Smooth muscle cell (in vitro differentiated cells): ENCODE data around the gene CACNA2D3. TPM values are rescaled to one million over a fixed set of nuclear protein-coding genes. Genes with fewer than 3 reads are reported as not detected.

Source experiments
- DNase-seq: peaks from one replicate; lab custom pipeline; 2025; ENCODE audit not compliant: unreplicated experiment; lab: John Stamatoyannopoulos, UW
- H2AFZ ChIP-seq: fragments of 200-600 bp; sonication (generic); 2 replicates; pipeline ENCODE4 v1.6.0; 2016; ENCODE audit warnings: antibody characterized with exemption, low read depth, mild to moderate bottlenecking
- H3F3A ChIP-seq: fragments of 200-600 bp; sonication (generic); 2 replicates; pipeline ENCODE4 v1.6.0; 2017; ENCODE audit warnings: antibody characterized with exemption, low read depth
- H3K27ac ChIP-seq: fragments of 200-600 bp; sonication (generic); 2 replicates; pipeline ENCODE4 v1.5.1; 2016; ENCODE audit warnings: low read depth, mild to moderate bottlenecking
- H3K27me3 ChIP-seq: fragments of 200-600 bp; sonication (generic); 2 replicates; pipeline ENCODE4 v1.6.1; 2016; ENCODE audit warnings: low read depth, mild to moderate bottlenecking
- H3K36me3 ChIP-seq: fragments of 200-600 bp; sonication (generic); 2 replicates; pipeline ENCODE4 v1.5.1; 2016; ENCODE audit warnings: low read depth
- H3K4me1 ChIP-seq: fragments of 200-600 bp; sonication (generic); 2 replicates; pipeline ENCODE4 v1.5.1; 2016; ENCODE audit warnings: low read depth
- H3K4me2 ChIP-seq: fragments of 200-600 bp; sonication (generic); 2 replicates; pipeline ENCODE4 v1.6.0; 2016; ENCODE audit warnings: mild to moderate bottlenecking
- H3K4me3 ChIP-seq: fragments of 200-600 bp; sonication (generic); 2 replicates; pipeline ENCODE4 v1.5.1; 2016; ENCODE audit warnings: mild to moderate bottlenecking
- H3K79me2 ChIP-seq: fragments of 200-600 bp; sonication (generic); 2 replicates; pipeline ENCODE4 v1.6.0; 2016; ENCODE audit warnings: low read depth, mild to moderate bottlenecking
- H3K9ac ChIP-seq: fragments of 200-600 bp; sonication (generic); 2 replicates; pipeline ENCODE4 v1.6.0; 2016; ENCODE audit warnings: low read depth
- H3K9me3 ChIP-seq: fragments of 200-600 bp; sonication (generic); replicated peaks from 2 replicates; pipeline ENCODE4 v1.5.1; 2016; ENCODE audit warnings: low read depth
- H4K20me1 ChIP-seq: fragments of 200-600 bp; sonication (generic); 2 replicates; pipeline ENCODE4 v1.6.0; 2016; ENCODE audit warnings: low read depth
- WGBS: methylation state at CpG from one replicate; pipeline ENCODE4 v1.1.7; 2016; ENCODE audit warnings: low lambda C conversion rate; 5-methylcytosine and 5-hydroxymethylcytosine counted together
- polyA plus RNA-seq: library from polyadenylated mRNA; unstranded; fragments of >200 nt; fragmentation: Nextera tagmentation; extraction: Ambion mirVana; gene quantifications from 2 replicates; pipeline ENCODE4 v1.2.1, GENCODE V29; 2016
- total RNA-seq: library from RNA; depleted of rRNA; stranded (reverse); fragments of >200 nt; gene quantifications from 2 replicates; pipeline ENCODE4 v1.2.3, GENCODE V29; 2014
- TF ChIP-seq, protein P1 (sequence below): fragments of 200-600 bp; sonication (generic); IDR thresholded peaks from 2 replicates; pipeline ENCODE4 v1.5.1; 2017; ENCODE audit warnings: borderline replicate concordance, mild to moderate bottlenecking, antibody characterized with exemption; ENCODE audit not compliant: insufficient read depth, poor library complexity, severe bottlenecking

CACNA2D3 gene
- total and polyA plus RNA-seq, 2 experiments from 2014 or later = 0.15 to 0.90 TPM

DNA sequence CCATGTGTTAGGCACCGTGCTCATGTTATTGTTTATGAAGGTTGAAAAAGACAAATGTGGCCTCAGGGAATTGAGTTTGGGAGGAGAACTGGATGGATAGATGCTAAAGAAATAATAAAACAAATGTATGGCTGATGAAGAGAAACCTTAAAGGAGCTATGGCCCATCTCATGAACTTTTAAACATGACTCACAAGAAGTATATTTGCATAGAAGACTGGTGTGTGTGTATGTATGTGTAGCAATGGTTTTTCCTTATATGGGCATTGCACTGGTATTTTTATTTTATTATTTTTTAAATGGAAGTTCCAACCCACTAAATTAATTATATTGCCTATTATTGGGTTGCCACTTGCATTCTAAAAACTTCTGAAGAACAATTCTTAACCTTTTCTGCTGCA is 31.1 kb downstream of the CACNA2D3 start:
- H3K9ac ChIP-seq = no peak overlapping the region
- H3K27ac ChIP-seq = no peak overlapping the region
- H4K20me1 ChIP-seq = no peaks in the 10 kb centered on the region
- no peaks in the 10 kb centered on the region for H3F3A ChIP-seq
- DNase-seq = no peak
- no peak overlapping the region for H3K4me2 ChIP-seq
- WGBS = 94% methylated on average over 1 of the region's 1 CpG
- no peaks in the 10 kb centered on the region for H3K79me2 ChIP-seq
- no peaks in the 10 kb centered on the region for H3K4me1 ChIP-seq
- no peak overlapping the region for H2AFZ ChIP-seq
- TF ChIP-seq, protein P1, sequence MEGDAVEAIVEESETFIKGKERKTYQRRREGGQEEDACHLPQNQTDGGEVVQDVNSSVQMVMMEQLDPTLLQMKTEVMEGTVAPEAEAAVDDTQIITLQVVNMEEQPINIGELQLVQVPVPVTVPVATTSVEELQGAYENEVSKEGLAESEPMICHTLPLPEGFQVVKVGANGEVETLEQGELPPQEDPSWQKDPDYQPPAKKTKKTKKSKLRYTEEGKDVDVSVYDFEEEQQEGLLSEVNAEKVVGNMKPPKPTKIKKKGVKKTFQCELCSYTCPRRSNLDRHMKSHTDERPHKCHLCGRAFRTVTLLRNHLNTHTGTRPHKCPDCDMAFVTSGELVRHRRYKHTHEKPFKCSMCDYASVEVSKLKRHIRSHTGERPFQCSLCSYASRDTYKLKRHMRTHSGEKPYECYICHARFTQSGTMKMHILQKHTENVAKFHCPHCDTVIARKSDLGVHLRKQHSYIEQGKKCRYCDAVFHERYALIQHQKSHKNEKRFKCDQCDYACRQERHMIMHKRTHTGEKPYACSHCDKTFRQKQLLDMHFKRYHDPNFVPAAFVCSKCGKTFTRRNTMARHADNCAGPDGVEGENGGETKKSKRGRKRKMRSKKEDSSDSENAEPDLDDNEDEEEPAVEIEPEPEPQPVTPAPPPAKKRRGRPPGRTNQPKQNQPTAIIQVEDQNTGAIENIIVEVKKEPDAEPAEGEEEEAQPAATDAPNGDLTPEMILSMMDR = no peak
- no peaks in the 10 kb centered on the region for H3K27me3 ChIP-seq
- H3K36me3 ChIP-seq = no peaks in the 10 kb centered on the region
- H3K9me3 ChIP-seq = no peaks in the 10 kb centered on the region
- no peak overlapping the region for H3K4me3 ChIP-seq

DNA sequence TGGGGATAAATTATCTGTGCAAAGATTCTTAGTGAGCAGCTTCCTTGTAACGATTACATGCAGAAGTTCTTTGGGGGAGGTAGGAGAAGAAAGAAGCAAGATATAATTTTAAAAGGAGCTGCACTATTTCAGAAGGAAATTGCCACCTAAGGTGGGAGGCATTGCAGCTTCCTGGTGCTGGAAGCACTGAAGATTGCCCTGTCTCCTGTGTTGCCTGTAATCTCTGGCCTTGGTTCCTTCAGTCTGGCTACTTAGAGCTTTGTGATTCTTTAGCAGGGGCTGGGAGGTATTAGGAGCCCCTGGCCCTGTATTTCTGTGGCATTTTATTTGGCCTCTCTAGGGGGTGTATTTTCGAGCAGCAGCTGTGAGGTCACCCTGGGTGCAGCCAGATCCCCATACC is 35.5 kb downstream of the CACNA2D3 start:
- no peak for DNase-seq
- no peak overlapping the region for H3K9ac ChIP-seq

DNA sequence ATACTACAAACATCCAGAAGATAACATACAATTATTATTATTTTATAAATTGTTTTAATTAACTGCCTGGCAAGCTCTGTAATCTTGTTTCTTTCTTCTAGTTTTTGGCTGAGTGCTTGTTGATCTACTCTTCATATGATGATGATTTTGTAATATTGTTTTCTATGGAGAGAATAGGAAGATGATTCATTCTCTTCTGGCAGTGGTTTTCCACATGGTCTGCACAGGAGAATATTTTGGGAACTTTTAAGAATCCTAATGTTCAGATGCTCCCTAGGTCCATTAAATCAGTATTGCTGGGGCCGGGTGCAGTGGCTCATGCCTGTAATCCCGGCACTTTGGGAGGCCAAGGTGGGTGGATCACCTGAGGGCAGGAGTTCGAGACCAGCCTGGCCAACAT is 37.6 kb downstream of the CACNA2D3 start:
- Histone ChIP-seq H4K20me1 (no peaks in the 10 kb centered on the region), H3K9ac (no peak overlapping the region), H3K27ac (no peak overlapping the region), H3K4me1 (no peaks in the 10 kb centered on the region), H3K27me3 (peaks cover 11% of the 10 kb centered on the region), H3K4me2 (no peak overlapping the region), H3K36me3 (no peaks in the 10 kb centered on the region), H3F3A (no peaks in the 10 kb centered on the region), H3K4me3 (no peak overlapping the region), H3K79me2 (no peaks in the 10 kb centered on the region), H2AFZ (no peak overlapping the region), H3K9me3 (no peaks in the 10 kb centered on the region)
- TF ChIP-seq, protein P1 = no peak
- DNase-seq = no peak
- 51% methylated on average over 3 of the region's 3 CpGs for WGBS

More for the DNA sequence above, 35.5 kb downstream of the CACNA2D3 start:
- Histone ChIP-seq H4K20me1 (no peaks in the 10 kb centered on the region), H3K79me2 (no peaks in the 10 kb centered on the region), H3K9me3 (no peaks in the 10 kb centered on the region), H2AFZ (no peak overlapping the region), H3K36me3 (no peaks in the 10 kb centered on the region), H3K4me3 (no peak overlapping the region), H3K4me1 (no peaks in the 10 kb centered on the region), H3K27ac (no peak overlapping the region), H3F3A (no peaks in the 10 kb centered on the region), H3K4me2 (no peak overlapping the region), H3K27me3 (peaks cover 11% of the 10 kb centered on the region)
- WGBS = 76% methylated on average over 2 of the region's 2 CpGs
- TF ChIP-seq, protein P1 = no peak

DNA sequence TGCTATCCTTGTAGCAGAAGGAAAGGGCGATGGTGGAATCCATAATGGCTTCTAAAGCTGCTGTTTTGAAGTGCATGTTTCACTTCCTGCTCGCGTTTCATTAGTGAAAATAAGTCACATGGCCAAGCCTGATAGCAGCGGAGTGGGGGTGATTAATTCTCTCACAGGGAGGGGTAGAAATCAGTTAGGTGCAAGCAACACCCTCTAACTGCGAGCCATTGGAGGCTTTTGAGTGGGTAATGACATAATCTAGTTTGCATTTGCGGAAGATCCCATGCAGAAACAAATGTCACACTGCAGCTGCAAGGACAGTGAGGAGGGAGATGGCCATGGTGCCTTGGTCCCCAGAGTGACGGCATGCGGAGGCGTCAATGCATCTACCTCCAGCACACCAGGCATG is 41.1 kb downstream of the CACNA2D3 start:
- Histone ChIP-seq H3K79me2 (no peaks in the 10 kb centered on the region), H3K4me2 (no peak overlapping the region), H3K36me3 (no peaks in the 10 kb centered on the region), H3K27ac (no peak overlapping the region), H3F3A (no peaks in the 10 kb centered on the region), H3K4me1 (no peaks in the 10 kb centered on the region), H3K9me3 (no peaks in the 10 kb centered on the region), H3K4me3 (no peak overlapping the region), H4K20me1 (no peaks in the 10 kb centered on the region), H2AFZ (no peak overlapping the region), H3K9ac (no peak overlapping the region), H3K27me3 (peaks cover 11% of the 10 kb centered on the region)
- WGBS = 72% methylated on average over 9 of the region's 9 CpGs
- no peak for DNase-seq
- TF ChIP-seq, protein P1 = no peak
